HG02798 (cell line): ENCODE results near the gene CELSR1.

Source experiments
- ATAC-seq: cut with Tn5 transposase; IDR thresholded peaks from one replicate; pipeline ENCODE4 v1.9.1; 2021; ENCODE audit warnings: mild to moderate bottlenecking; ENCODE audit not compliant: unreplicated experiment, poor library complexity

CELSR1 gene

DNA sequence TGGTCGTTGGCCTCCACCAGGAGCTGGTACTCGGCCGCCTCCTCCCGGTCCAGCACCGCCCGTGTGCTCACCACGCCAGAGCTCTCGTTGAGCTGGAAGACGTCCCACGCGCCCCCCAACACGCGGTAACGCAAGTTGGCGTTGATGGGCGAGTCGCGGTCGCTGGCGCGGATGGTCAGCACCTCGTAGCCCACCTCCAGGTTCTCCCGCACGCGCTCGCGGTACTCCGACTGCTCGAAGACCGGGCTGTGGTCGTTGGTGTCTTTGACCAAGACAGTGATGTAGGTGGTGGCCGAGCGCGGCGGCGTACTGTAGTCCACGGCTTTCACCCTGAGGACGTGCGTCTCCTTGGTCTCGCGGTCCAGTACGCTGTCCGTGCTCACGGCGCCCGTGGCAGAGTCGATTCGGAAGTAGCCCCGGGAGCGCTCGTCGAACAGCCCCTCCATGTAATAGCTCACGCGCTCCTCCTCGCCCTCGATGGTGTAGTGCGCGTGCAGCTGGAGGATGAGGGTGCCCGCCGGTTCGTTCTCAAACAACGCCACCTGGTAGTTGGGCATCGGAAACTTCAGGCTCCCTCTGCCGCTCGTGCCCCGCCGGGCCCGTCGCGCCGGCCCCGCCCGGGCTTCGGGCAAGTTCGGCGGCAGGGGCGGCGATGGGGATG, 1.4 kb downstream of the CELSR1 start:
- ATAC-seq: no peak

DNA sequence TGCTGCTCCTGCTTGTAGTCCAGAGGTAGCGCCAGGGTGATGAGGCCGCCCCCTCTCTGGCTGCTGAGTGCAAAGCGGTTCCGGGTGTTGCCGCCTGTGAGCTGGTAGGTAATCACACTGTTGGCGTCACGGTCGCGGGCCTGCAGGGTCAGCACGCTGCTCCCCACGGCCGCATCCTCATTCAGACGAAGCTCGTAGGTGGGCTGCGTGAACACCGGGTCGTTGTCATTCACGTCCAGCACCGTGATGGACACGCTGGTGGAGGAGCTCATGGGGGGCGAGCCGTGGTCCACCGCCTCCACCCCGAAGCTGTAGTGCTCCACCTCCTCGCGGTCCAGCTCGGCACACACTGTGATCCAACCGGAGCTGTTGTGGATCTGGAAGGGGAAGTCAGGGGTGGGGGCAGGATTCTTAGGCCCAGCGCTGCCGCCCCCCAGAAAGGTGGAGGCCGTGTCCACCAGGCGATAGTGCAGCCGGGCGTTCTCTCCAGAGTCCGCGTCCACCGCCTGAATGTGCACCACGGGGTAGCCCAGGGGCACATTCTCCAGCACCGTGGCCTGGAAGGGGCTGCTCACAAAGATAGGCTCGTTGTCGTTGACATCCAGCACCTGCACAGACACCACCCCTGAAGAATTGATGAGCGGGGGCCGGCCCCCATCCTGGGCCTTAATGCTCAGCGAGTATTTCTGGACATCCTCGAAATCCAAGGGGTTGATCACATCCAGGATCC, 2.4 kb downstream of the CELSR1 start:
- ATAC-seq: no peak

DNA sequence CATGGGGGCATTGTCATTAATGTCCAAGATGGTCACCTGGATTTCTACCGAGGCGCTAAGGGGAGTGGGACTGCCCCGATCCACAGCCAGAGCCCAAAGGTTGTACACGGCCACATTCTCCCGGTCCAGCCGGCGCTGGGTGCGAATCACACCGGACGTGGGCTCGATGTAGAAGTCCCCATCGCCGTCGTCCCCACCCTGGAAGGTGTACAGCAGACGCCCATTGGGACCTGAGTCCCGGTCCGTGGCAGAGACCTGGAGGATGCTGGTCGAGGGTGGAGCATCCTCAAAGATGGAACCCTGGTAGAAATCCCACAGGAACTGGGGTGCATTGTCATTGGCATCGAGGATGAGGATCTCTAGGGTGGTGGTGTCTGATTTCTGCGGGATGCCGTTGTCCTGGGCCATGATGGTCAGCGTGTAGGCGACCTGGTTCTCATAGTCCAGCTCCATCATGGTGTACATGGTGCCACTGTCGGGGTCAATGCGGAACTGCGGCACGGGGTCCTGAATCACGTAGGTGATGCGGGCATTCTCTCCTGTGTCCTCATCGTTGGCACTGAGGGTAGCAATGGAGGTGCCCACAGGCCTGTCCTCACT, 3.1 kb downstream of the CELSR1 start:
- no peak for ATAC-seq

DNA sequence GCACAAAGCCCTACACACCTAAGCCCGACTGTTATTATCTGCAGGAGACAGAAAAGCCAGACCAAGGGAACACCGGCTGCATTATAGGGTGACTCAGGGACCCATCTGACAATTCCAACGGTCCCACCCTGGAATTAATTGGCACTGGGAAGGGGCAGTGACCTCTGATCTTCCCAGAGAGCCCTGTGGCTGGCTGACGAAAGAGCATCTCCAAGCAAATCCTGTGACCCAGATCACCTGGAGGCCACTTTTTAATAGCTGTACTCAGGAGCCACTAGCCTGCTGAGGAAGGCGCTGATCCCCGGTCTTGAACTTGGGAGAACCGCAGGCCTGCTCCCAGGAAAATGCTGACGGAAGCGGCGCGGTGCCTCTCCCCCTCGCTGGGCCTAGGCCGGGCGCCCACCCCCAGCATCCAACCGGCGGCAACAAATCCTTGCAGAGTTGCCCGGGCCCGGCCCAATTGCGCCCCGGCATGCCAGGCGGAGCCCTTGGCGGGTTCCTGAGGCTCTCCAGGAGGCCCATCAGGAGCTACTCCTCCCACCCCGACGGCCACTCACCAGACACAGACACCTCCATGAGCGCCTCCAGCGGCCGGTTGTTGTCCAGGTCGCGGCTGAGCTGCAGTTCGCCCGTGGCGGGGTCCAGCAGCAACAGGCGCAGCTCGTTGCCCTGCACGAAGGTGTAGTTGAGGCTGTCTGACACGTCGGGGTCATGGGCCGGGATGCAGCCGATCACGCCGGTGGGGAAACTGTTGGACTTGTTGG, 4.2 kb downstream of the CELSR1 start:
- ATAC-seq: no peak

DNA sequence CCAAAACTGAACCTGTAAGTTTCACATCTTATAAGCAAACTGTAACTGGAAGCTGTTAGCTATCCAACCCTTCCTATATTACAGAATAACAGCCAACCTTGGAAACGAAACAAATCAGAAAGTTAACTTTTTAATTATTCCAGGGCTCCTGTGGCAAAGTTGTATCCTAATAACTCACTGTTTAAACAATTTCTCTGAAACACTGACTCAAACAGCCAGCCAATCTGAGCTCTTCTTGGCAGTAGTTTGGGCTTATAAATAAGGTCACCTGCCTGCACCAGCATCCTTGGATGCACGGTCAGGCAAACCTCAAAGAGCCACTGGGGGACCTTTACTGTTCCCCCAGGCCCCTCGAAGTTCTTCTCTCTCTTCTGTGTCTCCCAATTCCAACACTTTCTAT, 5.0 kb downstream of the CELSR1 start:
- ATAC-seq: no peak

DNA sequence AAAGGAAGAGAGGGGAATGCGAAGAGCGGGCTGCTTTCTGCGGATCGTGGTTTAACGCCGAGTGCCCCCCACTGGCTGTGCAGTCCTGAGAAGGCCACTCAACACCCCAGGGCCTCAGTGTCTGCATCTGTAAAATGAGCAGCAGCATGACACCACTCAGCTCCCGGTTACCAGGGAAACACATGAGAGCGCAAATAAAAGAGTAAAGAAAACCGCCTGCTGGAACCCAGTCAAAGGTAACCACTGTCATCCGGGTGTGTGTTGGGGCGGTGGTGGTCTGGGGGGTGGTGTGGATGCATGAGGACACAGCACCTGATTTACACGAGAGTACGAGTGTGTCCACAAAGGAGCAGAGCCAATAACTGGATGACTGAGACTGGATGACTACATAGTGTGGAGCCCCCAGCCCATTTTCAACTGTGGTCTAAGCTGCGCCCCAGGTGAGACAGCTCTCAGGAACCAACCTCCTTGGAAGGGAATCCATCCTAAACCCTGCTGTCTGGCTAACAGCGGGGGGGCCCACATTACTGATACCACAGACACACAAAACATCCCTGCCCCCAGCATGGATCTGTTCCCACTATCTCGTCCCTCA, 5.7 kb downstream of the CELSR1 start:
- ATAC-seq: no peak

DNA sequence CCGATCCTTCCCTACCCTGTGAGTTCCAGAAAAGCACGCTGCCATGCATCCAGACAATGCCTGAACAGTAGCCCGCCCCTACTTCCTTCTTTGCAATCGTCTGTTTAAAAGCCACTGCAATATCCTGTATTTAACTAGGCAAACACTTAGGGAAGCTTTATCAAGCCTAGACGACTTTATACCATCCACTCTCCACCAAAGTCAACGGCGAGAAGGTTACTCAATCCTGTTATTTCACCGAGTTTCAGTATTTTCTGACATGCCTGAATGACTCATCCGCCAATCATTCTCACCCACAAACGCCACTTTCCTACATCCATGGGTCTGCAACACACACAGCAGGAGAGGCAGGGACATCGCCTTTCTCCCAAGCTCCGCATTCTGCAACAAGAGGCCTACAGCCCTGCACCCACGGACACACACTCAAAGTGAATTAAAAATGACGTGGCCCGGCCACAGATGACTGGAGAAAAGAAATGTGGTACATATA, 9.3 kb downstream of the CELSR1 start:
- ATAC-seq: no peak

DNA sequence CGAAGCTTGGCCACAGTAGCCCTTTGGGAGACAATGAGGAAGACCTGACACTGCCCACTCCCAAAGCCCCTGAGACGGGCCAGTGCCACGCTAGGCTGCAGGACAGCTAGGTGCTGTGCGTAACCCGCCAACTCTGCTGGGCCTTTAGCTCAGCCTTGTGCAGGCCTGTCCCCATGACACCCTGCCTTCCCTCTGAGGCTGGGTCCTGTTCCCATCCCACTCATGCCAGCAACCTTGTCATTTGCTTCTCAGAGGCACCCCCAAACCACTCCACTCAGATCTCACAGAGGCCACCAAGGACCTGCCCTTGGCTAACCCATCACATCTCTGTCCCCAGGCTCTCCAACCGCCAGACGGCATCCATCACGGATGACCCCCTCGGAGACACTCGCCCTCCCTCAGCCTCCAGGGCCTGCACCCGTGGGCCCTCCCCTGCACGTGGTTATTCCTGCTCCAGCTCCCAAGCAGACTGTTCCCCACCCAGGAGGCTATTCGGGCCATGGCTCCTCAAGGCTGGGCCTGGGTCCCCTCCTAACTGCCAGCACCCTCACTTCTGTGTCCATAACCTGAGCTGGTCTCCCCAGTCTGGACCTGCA, 11.1 kb downstream of the CELSR1 start:
- ATAC-seq: no peak

DNA sequence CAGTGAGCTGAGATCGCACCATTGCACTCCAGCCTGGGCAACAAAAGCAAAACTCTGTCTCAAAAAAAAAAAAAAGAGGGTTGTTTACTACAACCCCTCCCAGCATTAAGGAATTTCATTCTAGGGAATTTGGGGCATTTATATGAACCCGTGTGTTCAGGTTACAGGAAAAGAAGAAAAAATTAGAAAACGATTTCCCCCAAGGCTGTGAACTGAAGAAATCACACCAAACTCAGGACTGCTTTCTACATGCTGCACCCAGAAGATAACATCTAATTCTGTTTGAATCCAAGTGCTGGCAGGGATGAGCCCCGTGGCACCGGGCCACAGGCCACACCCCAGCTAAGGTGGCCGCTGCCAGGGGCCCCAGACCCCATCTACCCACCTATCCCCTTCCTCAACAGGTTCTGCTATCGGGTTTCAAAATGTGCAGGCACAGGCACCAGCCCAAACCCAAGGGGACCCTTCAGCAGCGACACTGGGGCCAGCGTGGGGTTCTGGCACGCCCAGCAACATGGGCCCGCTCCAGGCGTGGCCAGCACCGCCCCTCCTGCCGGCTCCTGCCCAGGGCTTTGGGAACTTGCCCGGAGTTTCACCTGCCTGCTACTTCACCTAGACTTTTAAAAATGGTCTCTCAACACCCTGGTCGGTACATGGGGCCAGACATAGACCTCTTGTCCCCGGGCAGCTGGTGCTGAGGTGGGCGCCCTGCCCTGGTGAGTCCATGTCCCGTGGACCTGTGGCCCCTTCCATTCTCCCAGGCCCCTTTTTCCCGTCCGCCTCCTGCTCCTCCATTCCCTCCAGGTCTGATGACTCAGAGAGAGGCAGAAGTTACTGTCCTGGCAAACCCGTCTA, 11.8 kb downstream of the CELSR1 start:
- no peak for ATAC-seq

DNA sequence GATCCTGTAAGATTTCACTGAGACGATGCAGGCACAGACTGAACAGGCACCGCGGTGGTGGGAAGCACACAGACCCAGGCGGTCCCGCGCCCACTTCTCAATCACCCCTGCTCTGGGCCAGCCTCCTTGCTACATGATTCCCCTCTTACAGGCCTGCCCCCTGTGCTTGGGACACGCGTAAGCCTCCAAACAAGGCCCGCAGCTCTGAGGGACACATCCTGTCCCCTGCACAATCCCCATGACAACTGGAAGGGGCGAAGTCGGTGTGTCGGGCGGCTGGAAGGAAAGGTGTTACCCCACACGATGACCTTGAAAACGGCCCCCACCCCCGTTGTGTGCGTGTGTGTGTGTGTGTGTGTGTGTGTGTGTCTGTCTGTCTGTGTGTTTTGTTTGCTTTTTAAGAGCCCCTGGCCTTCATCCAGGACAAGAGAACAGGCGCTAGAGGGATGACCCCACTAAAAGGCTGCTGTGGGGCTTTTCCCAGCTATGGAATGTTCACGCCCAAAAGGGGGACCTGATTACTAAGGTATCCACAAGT, 13.1 kb downstream of the CELSR1 start:
- no peak for ATAC-seq

DNA sequence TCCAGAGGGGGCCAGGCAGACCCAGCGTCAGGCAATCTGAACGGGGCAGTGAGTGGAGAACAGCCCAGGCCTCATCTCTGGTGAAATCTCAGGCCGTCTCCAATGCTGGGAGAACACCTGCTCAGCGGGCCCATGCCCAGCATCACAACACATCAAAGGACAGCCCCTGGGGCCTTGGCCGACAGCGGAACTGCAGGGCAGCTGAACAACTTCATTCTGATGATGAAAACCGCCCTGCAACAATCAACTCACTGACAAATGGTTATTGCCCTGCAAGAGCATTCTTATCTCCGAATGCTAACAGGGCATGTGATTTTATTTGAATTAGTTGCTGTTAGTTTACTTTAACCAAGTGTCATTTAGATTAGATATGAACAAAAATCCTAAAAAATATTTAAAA, 14.6 kb downstream of the CELSR1 start:
- no peak for ATAC-seq

DNA sequence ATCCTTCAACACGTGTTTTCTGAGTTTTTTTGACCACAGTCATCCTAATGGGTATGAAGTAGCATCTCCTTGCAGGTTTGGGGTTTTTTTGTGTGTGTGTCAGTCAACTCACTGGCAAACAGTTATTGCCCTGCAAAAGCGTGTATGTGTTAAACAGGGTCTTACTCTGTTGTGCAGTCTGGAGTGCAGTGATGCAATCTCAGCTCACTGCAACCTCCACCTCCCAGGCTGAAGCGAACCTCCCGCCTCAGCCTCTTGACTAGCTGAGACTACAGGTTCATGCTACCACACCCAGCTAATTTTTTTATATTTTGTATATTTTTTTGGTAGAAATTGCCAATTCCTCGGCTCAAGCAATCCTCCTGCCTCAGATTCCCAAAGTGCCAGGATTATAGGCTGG, 15.4 kb downstream of the CELSR1 start:
- ATAC-seq: no peak

DNA sequence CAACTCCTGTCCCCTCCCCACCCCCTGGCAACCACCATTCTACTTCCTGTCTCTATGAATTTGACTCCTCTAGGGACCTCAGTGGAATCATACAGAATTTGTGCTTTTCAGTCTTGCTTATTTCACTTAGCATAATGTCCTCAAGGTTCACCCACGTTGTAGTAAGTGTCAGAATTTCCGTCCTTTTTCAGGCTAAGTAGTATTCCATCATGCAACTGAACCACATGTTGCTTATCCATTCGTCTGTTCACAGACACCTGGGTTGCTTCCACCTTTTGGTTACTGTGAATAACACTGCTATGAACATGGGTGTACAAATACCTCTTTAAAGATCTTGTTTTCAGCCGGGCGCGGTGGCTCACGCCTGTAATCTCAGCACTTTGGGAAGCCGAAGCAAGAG, 16.5 kb downstream of the CELSR1 start:
- no peak for ATAC-seq

DNA sequence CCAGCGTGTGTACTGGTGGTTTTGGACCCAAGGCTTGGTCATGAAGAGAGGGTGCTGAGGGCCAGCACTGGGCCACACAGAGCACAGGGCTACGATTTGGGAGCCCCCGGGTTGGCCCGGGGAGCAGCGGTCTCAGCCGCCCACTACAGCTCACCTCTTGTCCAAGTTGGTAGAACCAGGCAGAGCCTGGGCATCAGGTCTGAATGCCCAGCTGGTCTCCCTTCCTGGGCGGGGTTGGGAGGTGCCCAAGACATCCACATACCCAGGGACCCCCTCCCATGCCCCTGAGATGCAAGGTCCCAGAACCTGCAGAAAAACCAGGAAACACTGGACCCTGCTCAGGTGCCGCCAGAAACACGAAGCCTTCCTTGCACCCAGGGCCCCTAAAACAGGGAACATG, 18.0 kb downstream of the CELSR1 start:
- ATAC-seq: no peak

DNA sequence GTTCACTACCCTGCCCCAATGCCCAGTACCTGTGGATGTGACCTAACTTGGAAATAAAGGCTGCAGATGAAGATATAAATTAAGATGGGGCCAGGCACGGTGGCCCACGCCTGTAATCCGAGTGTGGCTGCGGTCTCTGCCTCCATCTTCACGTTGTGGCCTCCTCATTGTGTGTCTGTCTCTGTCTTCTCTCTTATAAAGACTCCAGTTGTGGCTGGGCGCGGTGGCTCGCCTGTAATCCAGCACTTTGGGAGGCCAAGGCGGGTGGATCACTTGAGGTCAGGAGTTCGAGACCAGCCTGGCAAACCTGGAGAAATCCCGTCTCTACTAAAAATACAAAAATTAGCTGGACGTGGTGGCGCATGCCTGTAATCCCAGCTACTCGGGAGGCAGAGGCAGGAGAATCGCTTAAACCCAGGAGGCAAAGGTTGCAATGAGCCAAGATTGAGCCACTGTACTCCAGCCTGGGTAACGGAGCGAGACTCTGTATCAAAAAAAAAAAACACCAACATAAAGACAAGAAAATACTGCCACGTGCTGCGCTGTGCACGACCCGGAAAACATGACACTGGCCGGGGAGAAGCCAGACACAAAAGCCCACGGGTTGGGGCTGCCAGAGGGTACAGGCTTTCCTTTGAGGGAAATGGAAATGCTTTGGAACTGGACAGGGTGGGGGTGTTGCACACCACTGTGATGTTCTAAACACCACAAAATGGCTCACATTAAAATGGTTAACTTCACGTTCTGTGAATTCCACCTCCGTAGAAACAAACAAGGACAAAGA, 18.7 kb downstream of the CELSR1 start:
- ATAC-seq: no peak

DNA sequence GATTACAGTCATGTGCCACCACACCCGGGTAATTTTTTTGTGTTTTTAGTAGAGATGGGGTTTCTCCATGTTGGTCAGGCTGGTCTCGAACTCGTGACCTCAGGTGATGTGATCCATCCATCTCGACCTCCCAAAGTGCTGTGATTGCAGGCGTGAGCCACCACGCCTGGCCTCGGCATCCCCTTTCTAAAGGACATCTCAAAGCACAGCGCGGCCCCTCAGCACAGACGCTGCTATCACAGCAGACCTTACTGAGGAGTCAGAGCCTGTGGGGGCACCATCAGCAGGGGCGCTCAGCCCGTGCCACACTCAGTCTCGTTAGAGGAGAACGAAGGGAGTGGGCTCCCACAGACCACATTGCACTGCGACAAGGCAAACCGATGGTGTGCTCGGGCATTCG, 19.4 kb downstream of the CELSR1 start:
- ATAC-seq: no peak

DNA sequence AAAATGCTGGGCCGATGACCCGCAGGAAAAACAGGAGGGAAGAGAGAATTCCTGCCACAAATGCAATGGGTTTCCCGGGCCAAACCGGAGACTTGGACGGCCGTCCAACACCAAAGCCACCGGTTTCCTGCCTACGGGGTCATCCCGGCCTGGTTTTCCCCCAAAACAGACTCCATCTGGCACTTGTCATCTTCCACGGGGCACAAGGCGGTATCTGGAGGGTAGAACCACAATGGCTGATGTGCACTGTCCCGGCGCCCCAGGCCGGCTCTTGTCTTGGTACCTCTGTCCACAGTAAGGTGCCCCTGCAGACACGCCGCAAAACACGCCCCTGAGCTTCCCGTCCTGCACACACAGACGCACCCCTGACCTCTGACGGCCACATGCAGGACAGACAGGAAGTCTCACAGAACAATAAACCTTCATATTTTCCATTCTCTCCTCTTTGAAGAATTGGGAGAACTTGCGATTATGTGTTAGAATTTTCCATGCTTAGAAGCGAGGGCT, 20.1 kb downstream of the CELSR1 start:
- no peak for ATAC-seq

DNA sequence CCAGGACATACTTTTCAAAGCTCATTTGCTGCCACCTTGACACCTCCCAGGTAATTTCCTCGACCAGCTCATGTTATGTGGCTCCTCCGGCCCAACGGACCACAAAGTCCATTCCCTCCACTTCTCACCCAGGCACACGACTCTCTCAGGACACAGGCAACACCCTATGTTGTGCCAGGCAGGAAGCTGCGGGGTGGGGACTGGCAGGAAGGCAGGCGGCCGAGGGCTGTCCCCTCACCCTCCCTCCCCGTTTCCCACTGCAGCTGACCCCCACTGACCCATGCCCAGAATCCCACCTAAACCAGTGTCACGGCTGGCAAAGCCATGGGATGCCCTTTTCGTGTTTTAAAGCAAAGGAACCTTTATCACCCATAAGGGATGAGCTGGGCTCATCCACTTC, 20.8 kb downstream of the CELSR1 start:
- ATAC-seq: no peak
